Neural progenitor cell (in vitro differentiated cells): Measurements from ENCODE around the gene COX10.

Experiments used
- CTCF ChIP-seq: fragments of 200-600 bp; sonication (generic); IDR thresholded peaks from 2 replicates; pipeline ENCODE4 v1.5.1; 2017; ENCODE audit warnings: antibody characterized with exemption, mild to moderate bottlenecking
- EZH2 ChIP-seq: fragments of 200-600 bp; sonication (generic); IDR thresholded peaks from 2 replicates; pipeline ENCODE4 v1.6.1; 2017; ENCODE audit warnings: antibody characterized with exemption, mild to moderate bottlenecking, moderate library complexity

DNA sequence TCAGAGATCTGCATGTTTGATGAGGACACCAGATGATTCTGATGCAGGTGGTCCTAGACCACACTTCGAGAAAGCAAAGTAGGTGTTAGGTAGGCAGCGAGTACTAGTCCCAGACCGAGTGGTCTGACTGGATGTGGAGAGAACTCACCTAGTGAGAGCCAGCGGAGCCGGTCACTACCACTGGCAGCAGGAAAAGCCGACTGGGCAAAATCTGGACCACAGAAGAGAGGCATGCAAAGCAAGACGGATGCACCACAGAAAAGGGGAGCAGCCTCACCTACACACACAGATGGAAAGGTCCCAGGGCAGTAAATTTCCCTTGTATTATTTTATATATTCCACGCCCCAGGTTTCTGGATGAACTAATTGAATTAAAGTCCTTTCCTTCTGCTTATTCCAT, 13.5 kb downstream of the COX10 start:
- TF ChIP-seq EZH2: no peak
- TF ChIP-seq CTCF: no peak
